ENCODE measurements around the gene CLK3. TPM values are rescaled to one million over a fixed set of nuclear protein-coding genes. Genes with fewer than 3 reads are reported as not detected.

Gene CLK3
- polyA plus RNA-seq, 1 of the 3 experiments (the other 2 are of a cell fraction), result 67.7 TPM

DNA sequence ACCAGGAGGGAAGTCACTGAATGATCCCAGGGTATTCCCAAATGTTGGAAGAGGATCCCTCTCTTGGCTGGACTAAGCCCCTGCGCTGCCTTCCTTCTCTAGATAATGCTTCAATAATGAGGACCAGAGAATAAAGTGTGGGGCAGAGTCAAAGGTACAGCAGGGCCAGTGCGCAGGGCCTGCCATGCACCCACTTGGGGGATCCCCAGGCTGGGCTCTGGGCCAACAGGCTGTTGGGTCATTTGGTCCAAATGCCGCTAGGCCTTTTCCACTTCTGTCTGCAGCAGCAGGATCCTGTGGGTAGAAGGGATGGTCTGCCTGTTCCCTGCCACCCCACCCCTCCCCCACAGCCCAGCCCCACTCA is 5.7 kb upstream of the CLK3 start (continued):
- TF ChIP-seq, protein P1, sequence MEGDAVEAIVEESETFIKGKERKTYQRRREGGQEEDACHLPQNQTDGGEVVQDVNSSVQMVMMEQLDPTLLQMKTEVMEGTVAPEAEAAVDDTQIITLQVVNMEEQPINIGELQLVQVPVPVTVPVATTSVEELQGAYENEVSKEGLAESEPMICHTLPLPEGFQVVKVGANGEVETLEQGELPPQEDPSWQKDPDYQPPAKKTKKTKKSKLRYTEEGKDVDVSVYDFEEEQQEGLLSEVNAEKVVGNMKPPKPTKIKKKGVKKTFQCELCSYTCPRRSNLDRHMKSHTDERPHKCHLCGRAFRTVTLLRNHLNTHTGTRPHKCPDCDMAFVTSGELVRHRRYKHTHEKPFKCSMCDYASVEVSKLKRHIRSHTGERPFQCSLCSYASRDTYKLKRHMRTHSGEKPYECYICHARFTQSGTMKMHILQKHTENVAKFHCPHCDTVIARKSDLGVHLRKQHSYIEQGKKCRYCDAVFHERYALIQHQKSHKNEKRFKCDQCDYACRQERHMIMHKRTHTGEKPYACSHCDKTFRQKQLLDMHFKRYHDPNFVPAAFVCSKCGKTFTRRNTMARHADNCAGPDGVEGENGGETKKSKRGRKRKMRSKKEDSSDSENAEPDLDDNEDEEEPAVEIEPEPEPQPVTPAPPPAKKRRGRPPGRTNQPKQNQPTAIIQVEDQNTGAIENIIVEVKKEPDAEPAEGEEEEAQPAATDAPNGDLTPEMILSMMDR (IDR thresholded peaks at IDR 0.05), result no peak
- no peak for TF ChIP-seq SIN3A (IDR thresholded peaks at IDR 0.05; ENCODE audit: borderline replicate concordance, low read depth, low read length)
- no peak for TF ChIP-seq RFX5 (IDR thresholded peaks at IDR 0.05; ENCODE audit: low read length)
- no peak for TF ChIP-seq JUND (IDR thresholded peaks at IDR 0.05)
- TF ChIP-seq, protein P2, sequence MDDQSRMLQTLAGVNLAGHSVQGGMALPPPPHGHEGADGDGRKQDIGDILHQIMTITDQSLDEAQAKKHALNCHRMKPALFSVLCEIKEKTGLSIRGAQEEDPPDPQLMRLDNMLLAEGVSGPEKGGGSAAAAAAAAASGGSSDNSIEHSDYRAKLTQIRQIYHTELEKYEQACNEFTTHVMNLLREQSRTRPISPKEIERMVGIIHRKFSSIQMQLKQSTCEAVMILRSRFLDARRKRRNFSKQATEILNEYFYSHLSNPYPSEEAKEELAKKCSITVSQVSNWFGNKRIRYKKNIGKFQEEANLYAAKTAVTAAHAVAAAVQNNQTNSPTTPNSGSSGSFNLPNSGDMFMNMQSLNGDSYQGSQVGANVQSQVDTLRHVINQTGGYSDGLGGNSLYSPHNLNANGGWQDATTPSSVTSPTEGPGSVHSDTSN (IDR thresholded peaks at IDR 0.05), result no peak

GRCh38 chr15:74610302-74610951 is 5.2 kb upstream of the CLK3 start:
- no peaks in the 10 kb centered on the region for H4K20me1 ChIP-seq (ENCODE audit: insufficient read depth)
- H3K36me3 ChIP-seq (replicated peaks in 1 of 2; ENCODE audit: control insufficient read depth in 1 of 2, insufficient read depth in 2 of 2, low read length in 1 of 2), result no peaks in the 10 kb centered on the region
- POLR2A ChIA-PET, result interaction anchor here (0.8 to 2.5 kb wide), 7 partner anchors 12 to 121 kb away, joined by 3 to 25 read pairs (median 4); partner anchors contain the start of gene ARID3B
- no peaks in the 10 kb centered on the region for H3K9me3 ChIP-seq
- no peaks in the 10 kb centered on the region for H3K27me3 ChIP-seq (ENCODE audit: insufficient read depth)
- peaks cover 11% of the 10 kb centered on the region for H3F3A ChIP-seq (replicated peaks; ENCODE audit: insufficient read depth)
- CTCF ChIA-PET, result interaction anchor here (0.9 to 3.1 kb wide), 5 partner anchors 21 to 292 kb away, joined by 3 to 11 read pairs (median 6); no protein-coding TSS in a partner anchor
- DNase-seq, result peak; percentile 85
- 100% methylated on average over 1 of the region's 7 CpGs for WGBS (ENCODE audit: low lambda C conversion rate)
- no peak overlapping the region for H3K9ac ChIP-seq
- H3K4me3 ChIP-seq (ENCODE audit: low read depth in 2 of 2, low read length in 1 of 2), result no peak overlapping the region
- peaks cover 7% of the 10 kb centered on the region; the same call in 1 of the 2 replicates for H3K79me2 ChIP-seq (ENCODE audit: insufficient read depth)
- peaks cover 0 to 33% of the 10 kb centered on the region in 2 experiments; a peak in 2 of 4 replicates for H3K4me1 ChIP-seq (ENCODE audit: control insufficient read depth in 1 of 2, insufficient read depth in 2 of 2, low read depth in 1 of 2, low read length in 1 of 2)
- no peak overlapping the region for H2AFZ ChIP-seq (ENCODE audit: low read depth)
- no peak overlapping the region for H3K4me2 ChIP-seq
- H3K27ac ChIP-seq (ENCODE audit: low read depth in 2 of 2, low read length in 1 of 2), result peak overlapping the region in 1 of 2 experiments; percentile 84; a peak in 2 of 4 replicates
- H3K9me2 ChIP-seq, result no peaks in the 10 kb centered on the region
- TF ChIP-seq EP300 (IDR thresholded peaks at IDR 0.05; ENCODE audit: borderline replicate concordance in 1 of 2, low read depth in 1 of 2, low read length in 1 of 2) (peak in 1 of 2 experiments; percentile 72; a peak in 2 of 4 replicates), USF1 (IDR thresholded peaks at IDR 0.05; ENCODE audit: borderline replicate concordance, low read depth) (no peak), GABPA (IDR thresholded peaks at IDR 0.05; ENCODE audit: low read depth) (no peak), TAF1 (IDR thresholded peaks at IDR 0.05; ENCODE audit: borderline replicate concordance, low read depth, low read length) (no peak), FOXJ3 (CRISPR knock-in tag; IDR thresholded peaks at IDR 0.05) (no peak; the same call in 1 of the 2 replicates), ELF1 (IDR thresholded peaks at IDR 0.05) (no peak), EZH2phosphoT487 (IDR thresholded peaks at IDR 0.05; ENCODE audit: borderline replicate concordance, low read depth) (no peak), YY1 (IDR thresholded peaks at IDR 0.05; ENCODE audit: low read depth) (no peak), FOSL2 (IDR thresholded peaks at IDR 0.05; ENCODE audit: borderline replicate concordance, low read depth) (no peak), ZBTB33 (IDR thresholded peaks at IDR 0.05; ENCODE audit: borderline replicate concordance, low read depth) (no peak), RFX5 (IDR thresholded peaks at IDR 0.05; ENCODE audit: low read length) (no peak), FOXM1 (IDR thresholded peaks at IDR 0.05; ENCODE audit: low read depth) (no peak), MXI1 (IDR thresholded peaks at IDR 0.05; ENCODE audit: low read depth, low read length) (peak; percentile 85; the same call in 1 of the 2 replicates), TCF12 (IDR thresholded peaks at IDR 0.05) (no peak), RCOR1 (IDR thresholded peaks at IDR 0.05; ENCODE audit: low read length) (peak; percentile 52), NFIC (IDR thresholded peaks at IDR 0.05; ENCODE audit: borderline replicate concordance) (no peak)
- TF ChIP-seq, protein P3, sequence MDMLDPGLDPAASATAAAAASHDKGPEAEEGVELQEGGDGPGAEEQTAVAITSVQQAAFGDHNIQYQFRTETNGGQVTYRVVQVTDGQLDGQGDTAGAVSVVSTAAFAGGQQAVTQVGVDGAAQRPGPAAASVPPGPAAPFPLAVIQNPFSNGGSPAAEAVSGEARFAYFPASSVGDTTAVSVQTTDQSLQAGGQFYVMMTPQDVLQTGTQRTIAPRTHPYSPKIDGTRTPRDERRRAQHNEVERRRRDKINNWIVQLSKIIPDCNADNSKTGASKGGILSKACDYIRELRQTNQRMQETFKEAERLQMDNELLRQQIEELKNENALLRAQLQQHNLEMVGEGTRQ (IDR thresholded peaks at IDR 0.05; ENCODE audit: borderline replicate concordance, low read depth, low read length), result no peak
- TF ChIP-seq, protein P4, sequence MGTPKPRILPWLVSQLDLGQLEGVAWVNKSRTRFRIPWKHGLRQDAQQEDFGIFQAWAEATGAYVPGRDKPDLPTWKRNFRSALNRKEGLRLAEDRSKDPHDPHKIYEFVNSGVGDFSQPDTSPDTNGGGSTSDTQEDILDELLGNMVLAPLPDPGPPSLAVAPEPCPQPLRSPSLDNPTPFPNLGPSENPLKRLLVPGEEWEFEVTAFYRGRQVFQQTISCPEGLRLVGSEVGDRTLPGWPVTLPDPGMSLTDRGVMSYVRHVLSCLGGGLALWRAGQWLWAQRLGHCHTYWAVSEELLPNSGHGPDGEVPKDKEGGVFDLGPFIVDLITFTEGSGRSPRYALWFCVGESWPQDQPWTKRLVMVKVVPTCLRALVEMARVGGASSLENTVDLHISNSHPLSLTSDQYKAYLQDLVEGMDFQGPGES (IDR thresholded peaks at IDR 0.05; ENCODE audit: low read depth, low read length), result no peak
- TF ChIP-seq, protein P2 (IDR thresholded peaks at IDR 0.05), result no peak

Data from SK-N-SH (cell line).